Measurements from ENCODE around the gene NFIC.
A peak's percentile ranks its signal among the peaks of the same experiment; 100 is the strongest.

DNA sequence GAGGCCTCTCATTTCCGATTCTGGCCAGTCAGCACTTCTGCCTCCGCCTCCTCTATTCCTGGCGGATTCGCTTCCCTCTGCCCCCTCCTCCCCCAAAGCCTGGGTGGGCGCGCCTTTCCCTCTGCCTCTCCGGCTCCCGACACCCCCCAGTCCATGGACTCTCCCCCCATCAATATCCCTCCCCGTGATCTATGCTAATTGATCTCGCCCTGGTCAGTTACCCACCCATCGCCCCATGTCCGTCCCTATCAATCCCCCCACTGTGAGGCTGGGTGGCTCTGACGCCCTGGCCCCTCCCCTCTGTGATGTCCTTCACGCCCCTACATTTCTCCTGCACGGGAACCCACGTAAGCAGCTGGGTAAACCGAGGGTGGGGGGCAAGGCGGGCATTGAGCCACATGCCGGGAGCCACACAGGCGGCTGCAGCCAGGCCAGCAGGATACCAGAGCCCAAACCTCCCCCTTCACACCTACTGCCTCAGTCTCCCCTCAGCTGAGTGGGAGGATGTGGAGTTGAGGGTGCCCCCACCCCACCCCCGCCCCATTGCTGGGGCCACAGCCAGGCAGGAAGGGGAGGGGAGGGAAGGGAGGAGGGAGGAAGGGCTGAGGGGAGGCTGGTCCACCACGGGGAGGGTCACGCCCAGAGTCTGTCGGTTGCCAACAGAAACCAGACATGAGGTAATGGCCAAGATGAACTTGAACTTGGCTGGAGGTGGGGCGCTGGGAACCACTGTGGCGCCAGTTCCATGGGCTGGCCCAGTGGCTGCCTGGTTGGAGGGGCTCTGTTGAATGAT lies 92.9 kb downstream of the NFIC start:
- TF ChIP-seq, protein P1, sequence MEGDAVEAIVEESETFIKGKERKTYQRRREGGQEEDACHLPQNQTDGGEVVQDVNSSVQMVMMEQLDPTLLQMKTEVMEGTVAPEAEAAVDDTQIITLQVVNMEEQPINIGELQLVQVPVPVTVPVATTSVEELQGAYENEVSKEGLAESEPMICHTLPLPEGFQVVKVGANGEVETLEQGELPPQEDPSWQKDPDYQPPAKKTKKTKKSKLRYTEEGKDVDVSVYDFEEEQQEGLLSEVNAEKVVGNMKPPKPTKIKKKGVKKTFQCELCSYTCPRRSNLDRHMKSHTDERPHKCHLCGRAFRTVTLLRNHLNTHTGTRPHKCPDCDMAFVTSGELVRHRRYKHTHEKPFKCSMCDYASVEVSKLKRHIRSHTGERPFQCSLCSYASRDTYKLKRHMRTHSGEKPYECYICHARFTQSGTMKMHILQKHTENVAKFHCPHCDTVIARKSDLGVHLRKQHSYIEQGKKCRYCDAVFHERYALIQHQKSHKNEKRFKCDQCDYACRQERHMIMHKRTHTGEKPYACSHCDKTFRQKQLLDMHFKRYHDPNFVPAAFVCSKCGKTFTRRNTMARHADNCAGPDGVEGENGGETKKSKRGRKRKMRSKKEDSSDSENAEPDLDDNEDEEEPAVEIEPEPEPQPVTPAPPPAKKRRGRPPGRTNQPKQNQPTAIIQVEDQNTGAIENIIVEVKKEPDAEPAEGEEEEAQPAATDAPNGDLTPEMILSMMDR (IDR thresholded peaks at IDR 0.05), result no peak
- TF ChIP-seq FOXM1 (IDR thresholded peaks at IDR 0.05; ENCODE audit: low read depth) (no peak), JUND (IDR thresholded peaks at IDR 0.05) (no peak), FOSL2 (IDR thresholded peaks at IDR 0.05; ENCODE audit: borderline replicate concordance, low read depth) (no peak), RCOR1 (IDR thresholded peaks at IDR 0.05; ENCODE audit: low read length) (no peak), NFIC (IDR thresholded peaks at IDR 0.05; ENCODE audit: borderline replicate concordance) (0 out of 2 replicates have a peak, but pooled peaks have one; percentile 20)
- TF ChIP-seq, protein P2, sequence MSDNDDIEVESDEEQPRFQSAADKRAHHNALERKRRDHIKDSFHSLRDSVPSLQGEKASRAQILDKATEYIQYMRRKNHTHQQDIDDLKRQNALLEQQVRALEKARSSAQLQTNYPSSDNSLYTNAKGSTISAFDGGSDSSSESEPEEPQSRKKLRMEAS (IDR thresholded peaks at IDR 0.05; ENCODE audit: low read depth), result no peak

Data from SK-N-SH (cell line).